ENCODE results near the gene ARHGEF28. TPM values are rescaled to one million over a fixed set of nuclear protein-coding genes. Genes with fewer than 3 reads are reported as not detected.

ARHGEF28 gene
- total RNA-seq, 1 donor from 2014 or later = 66.1 TPM

GRCh38 chr5:73835726-73836125 lies 209.7 kb downstream of the ARHGEF28 start:
- Histone ChIP-seq H3K27me3 (ENCODE audit: control insufficient read depth, insufficient read depth, low read length) (no peaks in the 10 kb centered on the region), H3K4me3 (ENCODE audit: low read depth, low read length) (no peak overlapping the region), H3K36me3 (ENCODE audit: control insufficient read depth, insufficient read depth, low read length) (peaks cover 2% of the 10 kb centered on the region)
- no peak for TF ChIP-seq CTCF (IDR thresholded peaks at IDR 0.05; ENCODE audit: insufficient read depth, low read length, poor library complexity, severe bottlenecking)
- no peak for DNase-seq (ENCODE audit: low read depth)

DNA sequence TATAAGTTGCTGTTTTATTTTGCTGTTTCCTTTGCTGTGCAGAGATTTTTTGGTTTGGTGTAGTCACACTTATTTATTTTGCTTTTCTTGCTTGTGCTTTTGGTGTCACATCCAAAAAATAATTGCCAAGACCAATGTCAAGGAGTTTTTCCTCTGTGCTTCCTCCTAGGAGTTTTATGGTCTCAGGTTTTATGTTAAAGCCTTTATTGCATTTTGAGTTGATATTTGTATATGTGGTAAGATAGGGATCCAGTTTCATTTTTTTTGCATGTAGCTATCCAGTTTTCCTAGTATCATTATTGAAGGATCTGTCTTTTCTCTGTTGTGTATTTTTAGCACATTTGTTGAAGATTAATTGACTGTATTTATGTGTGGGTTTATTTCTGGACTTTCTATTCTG lies 210.6 kb downstream of the ARHGEF28 start:
- H3K4me3 ChIP-seq (ENCODE audit: low read depth, low read length) = no peak overlapping the region
- no peak for TF ChIP-seq CTCF (IDR thresholded peaks at IDR 0.05; ENCODE audit: insufficient read depth, low read length, poor library complexity, severe bottlenecking)
- no peak for DNase-seq (ENCODE audit: low read depth)
- H3K36me3 ChIP-seq (ENCODE audit: control insufficient read depth, insufficient read depth, low read length) = peaks cover 2% of the 10 kb centered on the region
- H3K27me3 ChIP-seq (ENCODE audit: control insufficient read depth, insufficient read depth, low read length) = no peaks in the 10 kb centered on the region

DNA sequence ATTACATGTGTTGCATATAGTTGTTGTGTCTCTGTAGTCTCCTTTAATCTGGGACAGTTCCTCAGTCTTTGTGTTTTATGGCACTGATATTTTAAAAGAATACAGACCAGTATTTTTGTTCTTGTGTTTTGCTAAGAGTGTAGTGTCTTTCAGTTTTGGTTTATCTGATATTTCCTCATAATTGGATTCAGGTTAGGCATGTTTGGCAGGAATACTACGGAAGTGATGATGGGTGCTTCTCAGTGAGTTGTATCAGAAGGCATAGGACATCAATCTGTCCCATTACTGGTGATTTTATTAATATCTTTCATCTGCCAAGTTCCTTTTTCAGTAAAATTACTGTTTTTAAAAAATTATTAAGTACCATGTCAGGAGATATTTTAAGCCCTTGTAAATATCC lies 212.9 kb downstream of the ARHGEF28 start:
- Histone ChIP-seq H3K27me3 (ENCODE audit: control insufficient read depth, insufficient read depth, low read length) (no peaks in the 10 kb centered on the region), H3K4me3 (ENCODE audit: low read depth, low read length) (no peak overlapping the region), H3K36me3 (ENCODE audit: control insufficient read depth, insufficient read depth, low read length) (peaks cover 2% of the 10 kb centered on the region)
- TF ChIP-seq CTCF (IDR thresholded peaks at IDR 0.05; ENCODE audit: insufficient read depth, low read length, poor library complexity, severe bottlenecking) = no peak
- DNase-seq (ENCODE audit: low read depth) = no peak

GRCh38 chr5:73841641-73842040 lies 215.6 kb downstream of the ARHGEF28 start:
- Histone ChIP-seq H3K4me3 (ENCODE audit: low read depth, low read length) (no peak overlapping the region), H3K27me3 (ENCODE audit: control insufficient read depth, insufficient read depth, low read length) (no peaks in the 10 kb centered on the region), H3K36me3 (ENCODE audit: control insufficient read depth, insufficient read depth, low read length) (peaks cover 3% of the 10 kb centered on the region)
- no peak for TF ChIP-seq CTCF (IDR thresholded peaks at IDR 0.05; ENCODE audit: insufficient read depth, low read length, poor library complexity, severe bottlenecking)
- no peak for DNase-seq (ENCODE audit: low read depth)

- Histone ChIP-seq H3K36me3 (ENCODE audit: control insufficient read depth, insufficient read depth, low read length) (peaks cover 3% of the 10 kb centered on the region), H3K27me3 (ENCODE audit: control insufficient read depth, insufficient read depth, low read length) (no peaks in the 10 kb centered on the region), H3K4me3 (ENCODE audit: low read depth, low read length) (no peak overlapping the region)
- no peak for DNase-seq (ENCODE audit: low read depth)
- TF ChIP-seq CTCF (IDR thresholded peaks at IDR 0.05; ENCODE audit: insufficient read depth, low read length, poor library complexity, severe bottlenecking) = no peak
Measured at GRCh38 chr5:73844165-73844564, 218.2 kb downstream of the ARHGEF28 start.

GRCh38 chr5:73851471-73852181 lies 225.6 kb downstream of the ARHGEF28 start:
- DNase-seq (ENCODE audit: low read depth) = no peak
- Histone ChIP-seq H3K4me3 (ENCODE audit: low read depth, low read length) (no peak overlapping the region), H3K36me3 (ENCODE audit: control insufficient read depth, insufficient read depth, low read length) (no peaks in the 10 kb centered on the region), H3K27me3 (ENCODE audit: control insufficient read depth, insufficient read depth, low read length) (no peaks in the 10 kb centered on the region)
- no peak for TF ChIP-seq CTCF (IDR thresholded peaks at IDR 0.05; ENCODE audit: insufficient read depth, low read length, poor library complexity, severe bottlenecking)

Data from kidney epithelial cell (primary cell).